ENCODE measurements around the gene DSG2.

DNA sequence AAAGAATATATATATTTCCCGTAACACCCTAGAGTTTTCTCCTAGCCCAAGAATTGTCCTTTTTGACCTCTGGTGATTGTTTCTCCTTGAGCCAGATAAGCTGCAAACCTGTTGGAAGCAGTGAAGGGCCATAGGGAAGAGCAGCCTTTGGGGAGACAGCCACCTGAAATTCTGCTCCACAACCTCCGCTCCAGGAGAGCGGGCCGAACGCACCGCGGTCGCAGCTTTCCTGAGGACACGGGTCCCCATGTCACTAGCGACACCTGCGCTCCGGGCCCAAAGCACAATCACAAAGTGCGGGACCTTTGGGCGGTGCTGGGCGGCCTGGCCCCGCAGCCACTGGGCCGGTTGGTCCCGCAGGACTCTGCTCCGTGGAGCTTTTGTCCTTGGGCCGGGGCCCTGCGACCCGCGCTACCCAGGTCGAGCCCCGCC, 557 bp upstream of the DSG2 start:
- TF ChIP-seq EP300 (IDR thresholded peaks at IDR 0.05): no peak
- TF ChIP-seq, protein P1, sequence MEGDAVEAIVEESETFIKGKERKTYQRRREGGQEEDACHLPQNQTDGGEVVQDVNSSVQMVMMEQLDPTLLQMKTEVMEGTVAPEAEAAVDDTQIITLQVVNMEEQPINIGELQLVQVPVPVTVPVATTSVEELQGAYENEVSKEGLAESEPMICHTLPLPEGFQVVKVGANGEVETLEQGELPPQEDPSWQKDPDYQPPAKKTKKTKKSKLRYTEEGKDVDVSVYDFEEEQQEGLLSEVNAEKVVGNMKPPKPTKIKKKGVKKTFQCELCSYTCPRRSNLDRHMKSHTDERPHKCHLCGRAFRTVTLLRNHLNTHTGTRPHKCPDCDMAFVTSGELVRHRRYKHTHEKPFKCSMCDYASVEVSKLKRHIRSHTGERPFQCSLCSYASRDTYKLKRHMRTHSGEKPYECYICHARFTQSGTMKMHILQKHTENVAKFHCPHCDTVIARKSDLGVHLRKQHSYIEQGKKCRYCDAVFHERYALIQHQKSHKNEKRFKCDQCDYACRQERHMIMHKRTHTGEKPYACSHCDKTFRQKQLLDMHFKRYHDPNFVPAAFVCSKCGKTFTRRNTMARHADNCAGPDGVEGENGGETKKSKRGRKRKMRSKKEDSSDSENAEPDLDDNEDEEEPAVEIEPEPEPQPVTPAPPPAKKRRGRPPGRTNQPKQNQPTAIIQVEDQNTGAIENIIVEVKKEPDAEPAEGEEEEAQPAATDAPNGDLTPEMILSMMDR (IDR thresholded peaks at IDR 0.05): no peak
